ENCODE measurements around the gene TOX3. TPM values are rescaled to one million over a fixed set of nuclear protein-coding genes. Genes with fewer than 3 reads are reported as not detected.

The TOX3 gene
- total and polyA plus RNA-seq, 2 of the 13 experiments (the other 11 are each of a cell fraction or from before 2014, with no cell fraction given), result 14.5 to 98.6 TPM

DNA sequence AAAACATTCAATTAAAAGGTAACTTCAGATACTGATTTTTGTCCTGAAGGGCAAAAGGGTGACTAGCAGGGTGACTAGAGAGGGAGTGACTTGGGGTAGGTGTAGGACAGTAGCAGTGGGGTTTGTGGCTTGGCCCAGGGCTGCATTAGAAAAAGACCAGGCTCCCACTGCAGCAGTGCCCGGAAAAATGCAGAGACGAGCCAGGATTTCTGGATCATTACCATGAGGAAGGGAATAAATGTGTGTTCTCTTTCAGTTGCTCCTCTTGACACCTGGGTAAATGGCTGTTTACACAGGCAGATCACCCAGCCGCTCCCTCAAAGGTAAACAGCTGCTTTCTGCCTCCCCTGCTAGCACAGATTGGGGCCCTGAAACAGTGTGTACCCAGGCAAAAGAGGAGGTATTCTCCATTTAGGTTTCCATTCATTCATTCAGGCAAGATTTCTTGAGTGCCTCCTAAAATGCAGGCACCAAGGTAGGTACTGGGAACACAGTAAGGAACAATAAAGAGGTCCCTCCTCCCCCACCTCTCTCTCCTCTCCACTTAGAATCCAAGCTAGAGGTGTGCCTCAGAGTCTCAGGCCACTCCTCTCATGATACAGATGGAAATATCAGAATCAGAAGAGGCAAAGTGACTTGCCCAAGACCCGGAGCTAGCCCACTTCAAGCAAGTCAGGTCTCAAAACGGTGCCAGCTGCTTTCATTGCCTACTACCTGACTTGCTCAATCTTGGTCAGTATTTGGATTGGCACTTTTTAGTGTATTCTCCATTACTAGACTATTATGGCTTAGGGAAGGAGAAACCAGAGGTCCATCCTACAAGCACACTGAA lies 15.2 kb upstream of the TOX3 start (continued):
- TF ChIP-seq ZNF749 (CRISPR knock-in tag; IDR thresholded peaks at IDR 0.05; ENCODE audit: borderline replicate concordance) (peak; percentile 71; the same call in 1 of the 2 replicates), ZNF644 (CRISPR knock-in tag; IDR thresholded peaks at IDR 0.05; ENCODE audit: low read depth) (0 out of 2 replicates have a peak, but pooled peaks have one; percentile 24), ATM (IDR thresholded peaks at IDR 0.05; ENCODE audit: borderline replicate concordance) (no peak), ZBED4 (CRISPR knock-in tag; IDR thresholded peaks at IDR 0.05; ENCODE audit: borderline replicate concordance) (no peak), ZSCAN31 (CRISPR knock-in tag; IDR thresholded peaks at IDR 0.05; ENCODE audit: low read depth) (peak; percentile 75), HES4 (CRISPR knock-in tag; IDR thresholded peaks at IDR 0.05; ENCODE audit: borderline replicate concordance) (no peak), PRDM15 (CRISPR knock-in tag; IDR thresholded peaks at IDR 0.05) (no peak), ZBTB20 (CRISPR knock-in tag; IDR thresholded peaks at IDR 0.05; ENCODE audit: borderline replicate concordance, low read depth) (no peak; the same call in 1 of the 2 replicates), ZSCAN12 (CRISPR knock-in tag; IDR thresholded peaks at IDR 0.05) (no peak), XRCC5 (optimal IDR thresholded peaks at IDR 0.05; ENCODE audit: low read length) (peak; percentile 27)
- TF ChIP-seq, protein P1, sequence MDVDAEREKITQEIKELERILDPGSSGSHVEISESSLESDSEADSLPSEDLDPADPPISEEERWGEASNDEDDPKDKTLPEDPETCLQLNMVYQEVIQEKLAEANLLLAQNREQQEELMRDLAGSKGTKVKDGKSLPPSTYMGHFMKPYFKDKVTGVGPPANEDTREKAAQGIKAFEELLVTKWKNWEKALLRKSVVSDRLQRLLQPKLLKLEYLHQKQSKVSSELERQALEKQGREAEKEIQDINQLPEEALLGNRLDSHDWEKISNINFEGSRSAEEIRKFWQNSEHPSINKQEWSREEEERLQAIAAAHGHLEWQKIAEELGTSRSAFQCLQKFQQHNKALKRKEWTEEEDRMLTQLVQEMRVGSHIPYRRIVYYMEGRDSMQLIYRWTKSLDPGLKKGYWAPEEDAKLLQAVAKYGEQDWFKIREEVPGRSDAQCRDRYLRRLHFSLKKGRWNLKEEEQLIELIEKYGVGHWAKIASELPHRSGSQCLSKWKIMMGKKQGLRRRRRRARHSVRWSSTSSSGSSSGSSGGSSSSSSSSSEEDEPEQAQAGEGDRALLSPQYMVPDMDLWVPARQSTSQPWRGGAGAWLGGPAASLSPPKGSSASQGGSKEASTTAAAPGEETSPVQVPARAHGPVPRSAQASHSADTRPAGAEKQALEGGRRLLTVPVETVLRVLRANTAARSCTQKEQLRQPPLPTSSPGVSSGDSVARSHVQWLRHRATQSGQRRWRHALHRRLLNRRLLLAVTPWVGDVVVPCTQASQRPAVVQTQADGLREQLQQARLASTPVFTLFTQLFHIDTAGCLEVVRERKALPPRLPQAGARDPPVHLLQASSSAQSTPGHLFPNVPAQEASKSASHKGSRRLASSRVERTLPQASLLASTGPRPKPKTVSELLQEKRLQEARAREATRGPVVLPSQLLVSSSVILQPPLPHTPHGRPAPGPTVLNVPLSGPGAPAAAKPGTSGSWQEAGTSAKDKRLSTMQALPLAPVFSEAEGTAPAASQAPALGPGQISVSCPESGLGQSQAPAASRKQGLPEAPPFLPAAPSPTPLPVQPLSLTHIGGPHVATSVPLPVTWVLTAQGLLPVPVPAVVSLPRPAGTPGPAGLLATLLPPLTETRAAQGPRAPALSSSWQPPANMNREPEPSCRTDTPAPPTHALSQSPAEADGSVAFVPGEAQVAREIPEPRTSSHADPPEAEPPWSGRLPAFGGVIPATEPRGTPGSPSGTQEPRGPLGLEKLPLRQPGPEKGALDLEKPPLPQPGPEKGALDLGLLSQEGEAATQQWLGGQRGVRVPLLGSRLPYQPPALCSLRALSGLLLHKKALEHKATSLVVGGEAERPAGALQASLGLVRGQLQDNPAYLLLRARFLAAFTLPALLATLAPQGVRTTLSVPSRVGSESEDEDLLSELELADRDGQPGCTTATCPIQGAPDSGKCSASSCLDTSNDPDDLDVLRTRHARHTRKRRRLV (CRISPR knock-in tag; IDR thresholded peaks at IDR 0.05), result peak; percentile 85; the same call in 1 of the 2 replicates
- TF ChIP-seq, protein P2, sequence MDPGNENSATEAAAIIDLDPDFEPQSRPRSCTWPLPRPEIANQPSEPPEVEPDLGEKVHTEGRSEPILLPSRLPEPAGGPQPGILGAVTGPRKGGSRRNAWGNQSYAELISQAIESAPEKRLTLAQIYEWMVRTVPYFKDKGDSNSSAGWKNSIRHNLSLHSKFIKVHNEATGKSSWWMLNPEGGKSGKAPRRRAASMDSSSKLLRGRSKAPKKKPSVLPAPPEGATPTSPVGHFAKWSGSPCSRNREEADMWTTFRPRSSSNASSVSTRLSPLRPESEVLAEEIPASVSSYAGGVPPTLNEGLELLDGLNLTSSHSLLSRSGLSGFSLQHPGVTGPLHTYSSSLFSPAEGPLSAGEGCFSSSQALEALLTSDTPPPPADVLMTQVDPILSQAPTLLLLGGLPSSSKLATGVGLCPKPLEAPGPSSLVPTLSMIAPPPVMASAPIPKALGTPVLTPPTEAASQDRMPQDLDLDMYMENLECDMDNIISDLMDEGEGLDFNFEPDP (CRISPR knock-in tag; conservative IDR thresholded peaks at IDR 0.05), result no peak
